Duodenal mucosa (tissue), 2 donors: ENCODE data around the gene OSTF1.

Experiments used
- H3K27ac ChIP-seq: one replicate; pipeline ENCODE4 v1.7.0; 2013; ENCODE audit warnings: low read depth, low read length
- H3K27me3 ChIP-seq, 2 donors: one replicate each; pipeline ENCODE4 v1.7.0; 2013; ENCODE audit warnings: low read length in 2 of 2, control low read depth in 1 of 2; ENCODE audit not compliant: insufficient read depth in 2 of 2, control insufficient read depth in 1 of 2
- H3K36me3 ChIP-seq, 2 donors: one replicate each; pipeline ENCODE4 v1.7.0; 2013; ENCODE audit warnings: low read length in 2 of 2, control low read depth in 1 of 2; ENCODE audit not compliant: insufficient read depth in 2 of 2, control insufficient read depth in 1 of 2
- H3K4me1 ChIP-seq, 2 donors: one replicate each; pipeline ENCODE4 v1.7.0; 2013; ENCODE audit warnings: low read length in 2 of 2, control low read depth in 1 of 2; ENCODE audit not compliant: insufficient read depth in 2 of 2, control insufficient read depth in 1 of 2
- H3K4me3 ChIP-seq, 2 donors: one replicate each; pipeline ENCODE4 v1.7.0; 2013; ENCODE audit warnings: low read length in 2 of 2, low read depth in 1 of 2
- H3K9ac ChIP-seq, 2 donors: one replicate each; pipeline ENCODE4 v1.7.0; 2013; ENCODE audit warnings: low read length in 2 of 2, low read depth in 1 of 2
- H3K9me3 ChIP-seq, 2 donors: one replicate each; pipeline ENCODE4 v1.7.0; 2013; ENCODE audit warnings: low read length in 2 of 2, control low read depth in 1 of 2; ENCODE audit not compliant: control insufficient read depth in 1 of 2

OSTF1 gene

GRCh38 chr9:75175395-75175794 is 87.1 kb downstream of the OSTF1 start:
- Histone ChIP-seq H3K4me3 (no peak overlapping the region), H3K27ac (no peak overlapping the region), H3K9ac (no peak overlapping the region), H3K36me3 (no peaks in the 10 kb centered on the region), H3K4me1 (no peaks in the 10 kb centered on the region), H3K27me3 (no peaks in the 10 kb centered on the region), H3K9me3 (no peaks in the 10 kb centered on the region)

GRCh38 chr9:75176037-75176436 is 87.7 kb downstream of the OSTF1 start:
- no peaks in the 10 kb centered on the region for H3K36me3 ChIP-seq
- H3K9ac ChIP-seq = no peak overlapping the region
- no peaks in the 10 kb centered on the region for H3K4me1 ChIP-seq
- no peak overlapping the region for H3K27ac ChIP-seq
- no peaks in the 10 kb centered on the region for H3K9me3 ChIP-seq
- H3K27me3 ChIP-seq = no peaks in the 10 kb centered on the region
- H3K4me3 ChIP-seq = no peak overlapping the region

DNA sequence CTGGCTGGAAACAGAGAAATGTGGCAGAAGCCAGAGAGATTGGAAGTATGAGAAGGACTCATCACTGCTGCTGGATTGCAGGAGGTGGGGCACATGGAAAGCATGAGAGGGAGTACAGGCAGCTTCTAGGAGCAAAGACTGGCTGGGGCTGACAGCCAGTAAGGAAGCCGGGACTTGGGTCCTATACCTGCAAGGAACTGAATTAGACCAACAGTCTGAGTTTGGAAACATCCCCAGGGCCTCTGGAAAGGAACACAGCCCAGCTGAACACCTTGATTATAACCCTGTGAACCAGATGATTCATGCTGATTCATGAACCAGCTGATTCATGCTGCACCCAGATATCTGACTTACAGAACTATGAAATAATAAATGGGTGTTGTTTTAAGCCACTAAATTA is 93.4 kb downstream of the OSTF1 start:
- no peaks in the 10 kb centered on the region for H3K4me1 ChIP-seq
- H3K27me3 ChIP-seq = no peaks in the 10 kb centered on the region
- no peak overlapping the region for H3K27ac ChIP-seq
- no peak overlapping the region for H3K9ac ChIP-seq
- no peaks in the 10 kb centered on the region for H3K36me3 ChIP-seq
- no peaks in the 10 kb centered on the region for H3K9me3 ChIP-seq
- H3K4me3 ChIP-seq = no peak overlapping the region

DNA sequence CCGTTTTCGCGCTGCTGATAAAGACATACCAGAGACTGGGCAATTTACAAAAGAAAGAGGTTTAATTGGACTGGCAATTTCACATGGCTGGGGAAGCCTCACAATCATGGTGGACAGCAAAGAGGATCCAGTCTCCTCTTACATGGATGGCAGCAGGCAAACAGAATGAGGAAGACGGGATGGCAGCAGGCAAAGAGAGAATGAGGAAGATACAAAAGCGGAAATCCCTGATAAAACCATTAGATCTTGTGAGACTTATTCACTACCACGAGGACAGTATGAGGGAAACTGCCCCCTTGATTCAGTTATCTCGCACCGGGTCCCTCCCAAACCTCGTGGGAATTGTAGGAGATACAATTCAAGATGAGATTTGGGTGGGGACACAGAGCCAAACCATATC is 95.0 kb downstream of the OSTF1 start:
- Histone ChIP-seq H3K27me3 (no peaks in the 10 kb centered on the region), H3K9me3 (no peaks in the 10 kb centered on the region), H3K36me3 (no peaks in the 10 kb centered on the region), H3K4me3 (no peak overlapping the region), H3K4me1 (no peaks in the 10 kb centered on the region), H3K27ac (no peak overlapping the region), H3K9ac (no peak overlapping the region)

- Histone ChIP-seq H3K36me3 (no peaks in the 10 kb centered on the region), H3K27ac (no peak overlapping the region), H3K9ac (no peak overlapping the region), H3K9me3 (no peaks in the 10 kb centered on the region), H3K27me3 (no peaks in the 10 kb centered on the region), H3K4me1 (no peaks in the 10 kb centered on the region), H3K4me3 (no peak overlapping the region)
Observed at GRCh38 chr9:75184471-75184870, 96.2 kb downstream of the OSTF1 start.

DNA sequence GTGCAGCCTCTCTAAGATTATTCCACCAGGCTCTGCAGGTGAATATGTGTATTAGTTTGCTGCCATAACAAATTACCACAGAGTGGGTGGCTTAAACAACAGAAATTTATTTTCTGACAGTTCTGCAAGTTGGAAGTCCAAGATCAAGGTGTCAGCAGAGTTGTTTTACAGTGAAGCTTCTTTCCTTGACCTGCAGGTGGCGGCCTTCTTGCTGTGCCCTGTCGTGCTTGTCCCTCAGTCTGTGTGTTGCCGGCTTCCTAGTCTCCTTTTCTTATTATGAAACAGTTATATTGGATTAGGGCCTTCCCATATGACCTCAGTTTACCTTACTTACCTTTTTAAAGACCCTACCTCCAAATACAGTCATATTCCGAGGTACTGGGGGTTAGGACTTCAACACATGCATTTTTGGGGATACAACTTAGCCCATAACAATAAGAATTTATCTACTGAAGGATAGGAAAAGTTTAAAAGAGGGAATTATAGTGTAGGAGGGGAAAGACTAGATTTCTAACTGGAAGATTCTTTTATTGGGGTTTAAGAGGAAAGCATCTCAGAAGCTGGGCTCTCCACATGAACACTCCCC is 97.4 kb downstream of the OSTF1 start:
- Histone ChIP-seq H3K4me1 (no peaks in the 10 kb centered on the region), H3K4me3 (no peak overlapping the region), H3K27me3 (no peaks in the 10 kb centered on the region), H3K36me3 (no peaks in the 10 kb centered on the region), H3K27ac (no peak overlapping the region), H3K9ac (no peak overlapping the region), H3K9me3 (no peaks in the 10 kb centered on the region)

GRCh38 chr9:75186767-75187380 is 98.6 kb downstream of the OSTF1 start:
- H3K27ac ChIP-seq = no peak overlapping the region
- no peaks in the 10 kb centered on the region for H3K4me1 ChIP-seq
- no peaks in the 10 kb centered on the region for H3K9me3 ChIP-seq
- no peaks in the 10 kb centered on the region for H3K27me3 ChIP-seq
- no peak overlapping the region for H3K9ac ChIP-seq
- H3K36me3 ChIP-seq = no peaks in the 10 kb centered on the region
- no peak overlapping the region for H3K4me3 ChIP-seq

DNA sequence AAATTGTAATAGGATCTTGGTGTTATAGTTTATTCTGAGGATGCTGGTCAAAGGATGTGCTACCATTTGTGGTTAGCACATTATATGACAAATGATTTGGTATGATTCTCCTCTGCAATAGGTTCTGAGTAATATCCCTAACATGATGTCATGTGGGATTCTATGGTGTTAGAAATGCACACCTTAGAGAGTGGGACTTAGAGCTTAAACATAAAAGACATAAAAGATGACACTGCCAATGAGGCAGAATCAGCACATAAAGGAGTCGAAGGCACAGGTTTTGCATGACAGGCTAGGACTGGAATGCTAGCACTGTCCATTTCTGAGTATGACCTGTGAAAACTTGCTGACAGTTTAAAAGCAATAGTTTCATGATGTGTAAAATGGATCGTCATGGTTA is 100.4 kb downstream of the OSTF1 start:
- H3K27me3 ChIP-seq = no peaks in the 10 kb centered on the region
- no peaks in the 10 kb centered on the region for H3K9me3 ChIP-seq

GRCh38 chr9:75190762-75191161 is 102.4 kb downstream of the OSTF1 start:
- no peaks in the 10 kb centered on the region for H3K9me3 ChIP-seq
- H3K4me3 ChIP-seq = no peak overlapping the region
- no peak overlapping the region for H3K9ac ChIP-seq
- no peaks in the 10 kb centered on the region for H3K36me3 ChIP-seq
- H3K27me3 ChIP-seq = no peaks in the 10 kb centered on the region
- no peak overlapping the region for H3K27ac ChIP-seq
- H3K4me1 ChIP-seq = no peaks in the 10 kb centered on the region

More for the DNA sequence above, 100.4 kb downstream of the OSTF1 start:
- H3K4me3 ChIP-seq = no peak overlapping the region
- H3K36me3 ChIP-seq = no peaks in the 10 kb centered on the region
- H3K9ac ChIP-seq = no peak overlapping the region
- H3K4me1 ChIP-seq = no peaks in the 10 kb centered on the region
- no peak overlapping the region for H3K27ac ChIP-seq
